Panc1 (cell line): Measurements from ENCODE around the gene ST3GAL2.

Source experiments
- TF ChIP-seq, protein P1 (sequence below): fragments of 450-650 bp; IDR thresholded peaks from 2 replicates; pipeline ENCODE4 v1.5.1; 2017; ENCODE audit warnings: mild to moderate bottlenecking
- TF ChIP-seq, protein P2 (sequence below), 2 experiments: IDR thresholded peaks; 2 replicates each; pipeline ENCODE4 v1.6.1; 2011 to 2012; ENCODE audit warnings: low read depth in 2 of 2, control low read depth in 1 of 2, low read length in 1 of 2, mild to moderate bottlenecking in 1 of 2, moderate library complexity in 1 of 2; ENCODE audit not compliant: insufficient read depth in 1 of 2

DNA sequence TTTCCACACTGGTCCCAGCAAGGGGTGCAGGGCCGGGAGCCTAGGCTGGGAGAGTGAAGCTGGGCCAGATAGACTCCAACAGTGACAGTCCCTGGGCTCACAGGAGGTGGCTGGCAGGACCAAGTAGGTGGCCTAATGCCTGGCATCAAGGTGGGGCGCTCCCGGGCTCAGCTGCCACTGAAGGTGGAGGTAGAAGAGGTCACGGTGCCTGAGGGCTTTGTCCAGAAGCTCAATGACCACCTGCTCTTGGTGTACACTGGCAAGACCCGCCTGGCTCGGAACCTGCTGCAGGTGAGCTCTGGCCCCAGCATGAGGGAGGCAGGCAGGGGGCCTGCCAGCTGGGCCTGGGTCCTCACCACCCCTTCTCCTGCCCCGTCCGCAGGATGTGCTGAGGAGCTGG, 39.3 kb upstream of the ST3GAL2 start:
- TF ChIP-seq, protein P1, sequence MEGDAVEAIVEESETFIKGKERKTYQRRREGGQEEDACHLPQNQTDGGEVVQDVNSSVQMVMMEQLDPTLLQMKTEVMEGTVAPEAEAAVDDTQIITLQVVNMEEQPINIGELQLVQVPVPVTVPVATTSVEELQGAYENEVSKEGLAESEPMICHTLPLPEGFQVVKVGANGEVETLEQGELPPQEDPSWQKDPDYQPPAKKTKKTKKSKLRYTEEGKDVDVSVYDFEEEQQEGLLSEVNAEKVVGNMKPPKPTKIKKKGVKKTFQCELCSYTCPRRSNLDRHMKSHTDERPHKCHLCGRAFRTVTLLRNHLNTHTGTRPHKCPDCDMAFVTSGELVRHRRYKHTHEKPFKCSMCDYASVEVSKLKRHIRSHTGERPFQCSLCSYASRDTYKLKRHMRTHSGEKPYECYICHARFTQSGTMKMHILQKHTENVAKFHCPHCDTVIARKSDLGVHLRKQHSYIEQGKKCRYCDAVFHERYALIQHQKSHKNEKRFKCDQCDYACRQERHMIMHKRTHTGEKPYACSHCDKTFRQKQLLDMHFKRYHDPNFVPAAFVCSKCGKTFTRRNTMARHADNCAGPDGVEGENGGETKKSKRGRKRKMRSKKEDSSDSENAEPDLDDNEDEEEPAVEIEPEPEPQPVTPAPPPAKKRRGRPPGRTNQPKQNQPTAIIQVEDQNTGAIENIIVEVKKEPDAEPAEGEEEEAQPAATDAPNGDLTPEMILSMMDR: no peak
- TF ChIP-seq, protein P2, sequence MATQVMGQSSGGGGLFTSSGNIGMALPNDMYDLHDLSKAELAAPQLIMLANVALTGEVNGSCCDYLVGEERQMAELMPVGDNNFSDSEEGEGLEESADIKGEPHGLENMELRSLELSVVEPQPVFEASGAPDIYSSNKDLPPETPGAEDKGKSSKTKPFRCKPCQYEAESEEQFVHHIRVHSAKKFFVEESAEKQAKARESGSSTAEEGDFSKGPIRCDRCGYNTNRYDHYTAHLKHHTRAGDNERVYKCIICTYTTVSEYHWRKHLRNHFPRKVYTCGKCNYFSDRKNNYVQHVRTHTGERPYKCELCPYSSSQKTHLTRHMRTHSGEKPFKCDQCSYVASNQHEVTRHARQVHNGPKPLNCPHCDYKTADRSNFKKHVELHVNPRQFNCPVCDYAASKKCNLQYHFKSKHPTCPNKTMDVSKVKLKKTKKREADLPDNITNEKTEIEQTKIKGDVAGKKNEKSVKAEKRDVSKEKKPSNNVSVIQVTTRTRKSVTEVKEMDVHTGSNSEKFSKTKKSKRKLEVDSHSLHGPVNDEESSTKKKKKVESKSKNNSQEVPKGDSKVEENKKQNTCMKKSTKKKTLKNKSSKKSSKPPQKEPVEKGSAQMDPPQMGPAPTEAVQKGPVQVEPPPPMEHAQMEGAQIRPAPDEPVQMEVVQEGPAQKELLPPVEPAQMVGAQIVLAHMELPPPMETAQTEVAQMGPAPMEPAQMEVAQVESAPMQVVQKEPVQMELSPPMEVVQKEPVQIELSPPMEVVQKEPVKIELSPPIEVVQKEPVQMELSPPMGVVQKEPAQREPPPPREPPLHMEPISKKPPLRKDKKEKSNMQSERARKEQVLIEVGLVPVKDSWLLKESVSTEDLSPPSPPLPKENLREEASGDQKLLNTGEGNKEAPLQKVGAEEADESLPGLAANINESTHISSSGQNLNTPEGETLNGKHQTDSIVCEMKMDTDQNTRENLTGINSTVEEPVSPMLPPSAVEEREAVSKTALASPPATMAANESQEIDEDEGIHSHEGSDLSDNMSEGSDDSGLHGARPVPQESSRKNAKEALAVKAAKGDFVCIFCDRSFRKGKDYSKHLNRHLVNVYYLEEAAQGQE (IDR thresholded peaks at IDR 0.05; ENCODE audit: insufficient read depth in 1 of 2, low read depth in 2 of 2, low read length in 1 of 2): no peak
